ENCODE data around the gene FECH.

DNA sequence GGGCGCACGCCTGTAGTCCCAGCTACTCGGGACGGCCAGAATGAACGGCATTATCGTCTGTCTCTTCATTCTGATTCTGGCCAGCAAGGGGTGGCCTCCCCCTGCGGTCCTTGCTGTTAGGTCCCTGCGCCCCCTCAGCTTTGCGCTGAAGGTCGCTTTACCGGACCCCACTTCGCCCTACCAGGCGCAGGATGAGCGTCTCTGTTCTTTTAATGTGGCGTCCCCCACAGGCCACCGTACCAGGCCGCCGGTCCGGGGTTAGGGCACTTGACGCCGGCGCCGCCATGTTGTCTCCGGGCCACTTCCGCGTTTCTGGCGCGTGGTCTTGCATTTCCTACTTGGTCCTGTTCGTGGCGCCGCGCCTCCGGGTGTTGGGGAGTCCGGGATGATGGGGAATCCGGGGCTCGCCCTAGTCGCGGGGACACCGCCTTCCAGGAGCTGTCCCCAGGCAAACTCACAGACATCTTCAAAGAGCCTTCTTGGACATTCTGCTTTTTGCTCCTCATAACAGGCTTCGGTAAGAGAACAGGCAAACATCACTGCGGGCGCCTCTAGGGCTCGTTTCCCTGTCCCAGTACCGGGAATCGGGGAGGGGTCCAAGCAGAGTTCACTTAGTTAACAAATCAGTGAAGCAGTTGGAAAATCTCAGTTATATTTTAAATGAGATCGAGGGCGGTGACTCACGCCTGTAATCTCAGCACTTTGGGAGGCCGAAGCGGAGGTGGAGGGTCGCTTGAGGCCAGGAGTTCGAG, 43.7 kb upstream of the FECH start:
- no peak for TF ChIP-seq POU2F2 (IDR thresholded peaks at IDR 0.05; ENCODE audit: low read depth, low read length)
- no peak for TF ChIP-seq POLR2A (IDR thresholded peaks at IDR 0.05; ENCODE audit: low read depth, low read length)
- no peak for TF ChIP-seq POLR2AphosphoS5 (IDR thresholded peaks at IDR 0.05; ENCODE audit: low read depth, low read length)
- TF ChIP-seq TAF1 (IDR thresholded peaks at IDR 0.05; ENCODE audit: low read depth, low read length), result peak; percentile 46; the same call in 1 of the 2 replicates
- TF ChIP-seq PAX5 (IDR thresholded peaks at IDR 0.05; ENCODE audit: insufficient read depth, low read length, severe bottlenecking), result no peak
